CD4-positive, alpha-beta memory T cell (primary cell): ENCODE measurements around the gene ADGRB3. TPM values are rescaled to one million over a fixed set of nuclear protein-coding genes. Genes with fewer than 3 reads are reported as not detected.
"Not testable (repeated sequence)": the region's sequence is repeated elsewhere in the genome, so short reads cannot be mapped to it uniquely, and the experiment has no call there.

Experiments
- CTCF ChIA-PET: fragments of 350-600 bp; sonication (Branson Sonifier 250); formaldehyde crosslinking; loops from one replicate; lab custom pipeline; 2021; ENCODE audit warnings: inconsistent platforms; ENCODE audit not compliant: partially characterized antibody; lab: Charles Lee
- POLR2A ChIA-PET: fragments of 350-600 bp; sonication (Branson Sonifier 250); formaldehyde crosslinking; loops from one replicate; lab custom pipeline; 2021; ENCODE audit not compliant: partially characterized antibody; lab: Charles Lee
- DNase-seq, 5 donors: peaks; one replicate each; pipeline versions ENCODE4 v3.0.0 to v3.0.0-alpha.2; 2020 to 2022; ENCODE audit warnings: mixed read lengths in 1 of 5
- H3K27ac ChIP-seq: one replicate; pipeline ENCODE4 v1.7.0; 2013; ENCODE audit warnings: low read depth, low read length
- H3K27me3 ChIP-seq: 2 replicates; pipeline ENCODE4 v1.7.0; 2013; ENCODE audit warnings: mild to moderate bottlenecking, low read length, moderate library complexity; ENCODE audit not compliant: insufficient read depth
- H3K36me3 ChIP-seq: 2 replicates; pipeline ENCODE4 v1.7.0; 2013; ENCODE audit warnings: mild to moderate bottlenecking, low read length, moderate library complexity; ENCODE audit not compliant: insufficient read depth
- H3K4me1 ChIP-seq: 2 replicates; pipeline ENCODE4 v1.7.0; 2013; ENCODE audit warnings: mild to moderate bottlenecking, low read length, moderate library complexity; ENCODE audit not compliant: insufficient read depth
- H3K4me3 ChIP-seq, 2 donors: one replicate each; pipeline ENCODE4 v1.7.0; 2013; ENCODE audit warnings: low read length in 2 of 2, mild to moderate bottlenecking in 1 of 2
- H3K9me3 ChIP-seq, 2 donors: one replicate each; pipeline ENCODE4 v1.7.0; 2013; ENCODE audit warnings: low read length in 2 of 2, control low read depth in 1 of 2; ENCODE audit not compliant: control insufficient read depth in 1 of 2
- H3K27ac Mint-ChIP-seq, 7 donors: one replicate each; pipeline ENCODE4 v1.8.0; 2020 to 2021; ENCODE audit warnings: mixed read lengths in 7 of 7, mild to moderate bottlenecking in 6 of 7, inconsistent platforms in 3 of 7, moderate library complexity in 3 of 7
- H3K27me3 Mint-ChIP-seq, 2 donors: one replicate each; pipeline ENCODE4 v1.8.0; 2020 to 2021; ENCODE audit warnings: mixed read lengths in 2 of 2
- H3K36me3 Mint-ChIP-seq, 2 donors: one replicate each; pipeline ENCODE4 v1.8.0; 2020 to 2021; ENCODE audit warnings: mixed read lengths in 2 of 2, inconsistent platforms in 1 of 2, mild to moderate bottlenecking in 1 of 2
- H3K4me1 Mint-ChIP-seq, 4 donors: one replicate each; pipeline ENCODE4 v1.8.0; 2020 to 2021; ENCODE audit warnings: mixed read lengths in 4 of 4, mild to moderate bottlenecking in 1 of 4
- H3K4me3 Mint-ChIP-seq, 8 donors: one replicate each; pipeline ENCODE4 v1.8.0; 2020 to 2021; ENCODE audit warnings: mixed read lengths in 8 of 8, mild to moderate bottlenecking in 7 of 8, moderate library complexity in 6 of 8, inconsistent platforms in 3 of 8
- H3K9me3 Mint-ChIP-seq, 8 donors: one replicate each; pipeline ENCODE4 v1.8.0; 2020 to 2021; ENCODE audit warnings: mixed read lengths in 8 of 8, mild to moderate bottlenecking in 5 of 8, inconsistent platforms in 3 of 8, moderate library complexity in 1 of 8
- intact Hi-C: fragments of 100-400 bp; cut with micrococcal nuclease; formaldehyde crosslinking; loops from one replicate; pipeline ENCODE4 v1.15.1; 2023
- polyA plus RNA-seq, 2 donors: library from polyadenylated mRNA; unstranded; fragments of 300-500 nt; fragmentation: Illumina TruSeq; gene quantifications; one replicate each; pipeline ENCODE4 v1.2.3, GENCODE V29; 2021
- total RNA-seq, 2 experiments: library from RNA; stranded (reverse); gene quantifications; one replicate each; pipeline ENCODE4 v1.2.3, GENCODE V29; 2021

ADGRB3 gene
- total and polyA plus RNA-seq, 4 experiments from 2014 or later = not detected

- Mint-ChIP-seq H3K4me1 (peaks cover 0 to 2% (median 0%) of the 10 kb centered on the region in 4 donors), H3K36me3 (no peaks in the 10 kb centered on the region), H3K4me3 (no peak overlapping the region), H3K27ac (no peak overlapping the region), H3K27me3 (no peaks in the 10 kb centered on the region), H3K9me3 (peaks cover 0 to 5% (median 0%) of the 10 kb centered on the region in 8 donors)
- H3K27ac ChIP-seq = no peak overlapping the region
- intact Hi-C loops = no loop called here
- POLR2A ChIA-PET = no interaction called here
- no peaks in the 10 kb centered on the region for H3K36me3 ChIP-seq
- no peaks in the 10 kb centered on the region for H3K4me1 ChIP-seq
- no peak for DNase-seq
- H3K9me3 ChIP-seq = no peaks in the 10 kb centered on the region
- H3K4me3 ChIP-seq = no peak overlapping the region
- CTCF ChIA-PET = no interaction called here
- no peaks in the 10 kb centered on the region for H3K27me3 ChIP-seq
These were observed 112.2 kb downstream of the ADGRB3 start for GRCh38 chr6:68747110-68747790.

- H3K27me3 Mint-ChIP-seq, H3K9me3 Mint-ChIP-seq, H3K27ac ChIP-seq, H3K36me3 Mint-ChIP-seq, H3K4me3 ChIP-seq, DNase-seq, H3K4me1 Mint-ChIP-seq, POLR2A ChIA-PET, H3K9me3 ChIP-seq, CTCF ChIA-PET, intact Hi-C loops, H3K27me3 ChIP-seq, H3K36me3 ChIP-seq, H3K4me3 Mint-ChIP-seq, H3K4me1 ChIP-seq: not testable (repeated sequence)
- H3K27ac Mint-ChIP-seq = peak overlapping the region in 1 of 7 donors; percentile 70
These were observed 112.8 kb downstream of the ADGRB3 start for GRCh38 chr6:68747832-68748231.

- CTCF ChIA-PET = no interaction called here
- no peaks in the 10 kb centered on the region for H3K4me1 ChIP-seq
- intact Hi-C loops = no loop called here
These were observed 119.7 kb downstream of the ADGRB3 start for GRCh38 chr6:68754681-68755213.

GRCh38 chr6:68756454-68757375 is 121.6 kb downstream of the ADGRB3 start:
- H3K4me3 Mint-ChIP-seq = no peak overlapping the region
- no peak overlapping the region for H3K27ac ChIP-seq
- H3K4me3 ChIP-seq = no peak overlapping the region
- H3K27me3 Mint-ChIP-seq = no peaks in the 10 kb centered on the region
- H3K27ac Mint-ChIP-seq = no peak overlapping the region
- no peaks in the 10 kb centered on the region for H3K4me1 ChIP-seq
- no peaks in the 10 kb centered on the region for H3K36me3 Mint-ChIP-seq
- no peaks in the 10 kb centered on the region for H3K27me3 ChIP-seq
- CTCF ChIA-PET = no interaction called here
- no peaks in the 10 kb centered on the region for H3K9me3 ChIP-seq
- no peaks in the 10 kb centered on the region for H3K36me3 ChIP-seq
- intact Hi-C loops = no loop called here
- H3K4me1 Mint-ChIP-seq = no peaks in the 10 kb centered on the region
- POLR2A ChIA-PET = no interaction called here
- H3K9me3 Mint-ChIP-seq = peaks cover 0 to 2% (median 0%) of the 10 kb centered on the region in 8 donors
- DNase-seq = no peak

More at GRCh38 chr6:68754681-68755213, 119.7 kb downstream of the ADGRB3 start:
- no peaks in the 10 kb centered on the region for H3K9me3 Mint-ChIP-seq
- DNase-seq = no peak
- H3K27ac Mint-ChIP-seq = no peak overlapping the region
- H3K9me3 ChIP-seq = no peaks in the 10 kb centered on the region
- H3K4me3 Mint-ChIP-seq = no peak overlapping the region
- H3K4me3 ChIP-seq = no peak overlapping the region
- no peaks in the 10 kb centered on the region for H3K27me3 Mint-ChIP-seq
- H3K36me3 Mint-ChIP-seq = no peaks in the 10 kb centered on the region
- no peaks in the 10 kb centered on the region for H3K27me3 ChIP-seq
- H3K27ac ChIP-seq = no peak overlapping the region
- no peaks in the 10 kb centered on the region for H3K36me3 ChIP-seq
- POLR2A ChIA-PET = no interaction called here
- H3K4me1 Mint-ChIP-seq = no peaks in the 10 kb centered on the region

GRCh38 chr6:68757821-68758220 is 122.7 kb downstream of the ADGRB3 start:
- no peak for DNase-seq
- H3K4me1 ChIP-seq = no peaks in the 10 kb centered on the region
- Mint-ChIP-seq H3K9me3 (peaks cover 0 to 2% (median 0%) of the 10 kb centered on the region in 8 donors), H3K36me3 (no peaks in the 10 kb centered on the region), H3K4me1 (no peaks in the 10 kb centered on the region), H3K27ac (no peak overlapping the region), H3K4me3 (no peak overlapping the region), H3K27me3 (no peaks in the 10 kb centered on the region)
- ChIA-PET POLR2A (no interaction called here), CTCF (no interaction called here)
- no peak overlapping the region for H3K27ac ChIP-seq
- no peaks in the 10 kb centered on the region for H3K9me3 ChIP-seq
- H3K27me3 ChIP-seq = no peaks in the 10 kb centered on the region
- H3K4me3 ChIP-seq = no peak overlapping the region
- intact Hi-C loops = no loop called here
- no peaks in the 10 kb centered on the region for H3K36me3 ChIP-seq

- Mint-ChIP-seq H3K36me3 (no peaks in the 10 kb centered on the region), H3K27me3 (no peaks in the 10 kb centered on the region), H3K9me3 (peaks cover 0 to 2% (median 0%) of the 10 kb centered on the region in 8 donors), H3K4me1 (no peaks in the 10 kb centered on the region), H3K4me3 (no peak overlapping the region), H3K27ac (no peak overlapping the region)
- H3K36me3 ChIP-seq = no peaks in the 10 kb centered on the region
- no peaks in the 10 kb centered on the region for H3K9me3 ChIP-seq
- no peak for DNase-seq
- H3K27ac ChIP-seq = no peak overlapping the region
- H3K4me1 ChIP-seq = no peaks in the 10 kb centered on the region
- H3K27me3 ChIP-seq = no peaks in the 10 kb centered on the region
- ChIA-PET POLR2A (no interaction called here), CTCF (no interaction called here)
- intact Hi-C loops = no loop called here
- no peak overlapping the region for H3K4me3 ChIP-seq
These were observed 123.5 kb downstream of the ADGRB3 start for GRCh38 chr6:68758559-68758958.

GRCh38 chr6:68760485-68760884 is 125.4 kb downstream of the ADGRB3 start:
- no peak overlapping the region for H3K4me3 Mint-ChIP-seq
- Histone ChIP-seq H3K36me3 (no peaks in the 10 kb centered on the region), H3K4me1 (no peaks in the 10 kb centered on the region), H3K27ac (no peak overlapping the region), H3K27me3 (no peaks in the 10 kb centered on the region), H3K4me3 (no peak overlapping the region), H3K9me3 (no peaks in the 10 kb centered on the region)
- H3K27ac Mint-ChIP-seq = no peak overlapping the region
- no peaks in the 10 kb centered on the region for H3K36me3 Mint-ChIP-seq
- POLR2A ChIA-PET = no interaction called here
- DNase-seq = no peak
- CTCF ChIA-PET = no interaction called here
- no peaks in the 10 kb centered on the region for H3K4me1 Mint-ChIP-seq
- peaks cover 0 to 2% (median 0%) of the 10 kb centered on the region in 8 donors for H3K9me3 Mint-ChIP-seq
- intact Hi-C loops = no loop called here
- no peaks in the 10 kb centered on the region for H3K27me3 Mint-ChIP-seq
